ENCODE measurements around the gene FPGS. TPM values are rescaled to one million over a fixed set of nuclear protein-coding genes. Genes with fewer than 3 reads are reported as not detected.
A peak's percentile ranks its signal among the peaks of the same experiment; 100 is the strongest.

The FPGS gene
- total RNA-seq, result 10 to 100 TPM; 79.8 to 80.4 TPM

- ChIA-PET CTCF (interaction anchor here (0.9 to 2.8 kb wide), 4 partner anchors 67 to 118 kb away, joined by 3 to 17 read pairs (median 4); partner anchors contain the start of gene ST6GALNAC4), POLR2A (interaction anchor here (0.6 to 2.6 kb wide), 15 partner anchors 9 to 126 kb away, joined by 3 to 11 read pairs (median 4); partner anchors contain the start of genes CDK9, PTRH1, SH2D3C and TTC16)
- TF ChIP-seq CTCF (IDR thresholded peaks at IDR 0.05), result no peak
- Mint-ChIP-seq H3K27ac (peak within 1 kb of the TSS; percentile 97), H3K27me3 (no peaks in the 10 kb centered on the region), H3K9me3 (no peaks in the 10 kb centered on the region), H3K36me3 (ENCODE audit: low read depth) (peaks cover 24% of the 10 kb centered on the region), H3K4me1 (ENCODE audit: low read depth) (peaks cover 26% of the 10 kb centered on the region), H3K4me3 (peak within 1 kb of the TSS; percentile 99)
- intact Hi-C loops (cut with micrococcal nuclease), result loop anchor here (5.0 kb wide), 1 partner anchor 64 kb away; no protein-coding TSS in a partner anchor
- ATAC-seq (peak; percentile 87), DNase-seq (peak; percentile 92)
Observed at GRCh38 chr9:127802576-127803443, at the start of gene FPGS. TSS of gene FPGS (plus strand) at chr9:127802882. CDS start at chr9:127802925, 43 bp downstream.

GRCh38 chr9:127753148-127753547 lies 49.5 kb upstream of the FPGS start:
- POLR2A ChIA-PET, result interaction anchor here (1.2 kb wide), 1 partner anchor 13 kb away, joined by 3 read pairs; no protein-coding TSS in a partner anchor
- ATAC-seq, result no peak
- no peak for TF ChIP-seq CTCF (IDR thresholded peaks at IDR 0.05)
- Mint-ChIP-seq H3K9me3 (no peaks in the 10 kb centered on the region), H3K4me3 (no peak overlapping the region), H3K36me3 (ENCODE audit: low read depth) (peaks cover 11% of the 10 kb centered on the region), H3K27me3 (no peaks in the 10 kb centered on the region), H3K27ac (no peak overlapping the region), H3K4me1 (ENCODE audit: low read depth) (no peaks in the 10 kb centered on the region)
- DNase-seq, result no peak
- CTCF ChIA-PET, result no interaction called here
- intact Hi-C loops (cut with micrococcal nuclease), result no loop called here

GRCh38 chr9:127753622-127754021 lies 49.1 kb upstream of the FPGS start:
- ATAC-seq (no peak), DNase-seq (no peak)
- H3K4me1 Mint-ChIP-seq (ENCODE audit: low read depth), result peaks cover 3% of the 10 kb centered on the region
- no peak overlapping the region for H3K4me3 Mint-ChIP-seq
- intact Hi-C loops (cut with micrococcal nuclease), result no loop called here
- POLR2A ChIA-PET, result interaction anchor here (1.2 kb wide), 1 partner anchor 12 kb away, joined by 3 read pairs; no protein-coding TSS in a partner anchor
- CTCF ChIA-PET, result no interaction called here
- no peaks in the 10 kb centered on the region for H3K9me3 Mint-ChIP-seq
- H3K27me3 Mint-ChIP-seq, result no peaks in the 10 kb centered on the region
- TF ChIP-seq CTCF (IDR thresholded peaks at IDR 0.05), result no peak
- H3K36me3 Mint-ChIP-seq (ENCODE audit: low read depth), result peaks cover 12% of the 10 kb centered on the region
- H3K27ac Mint-ChIP-seq, result no peak overlapping the region

- DNase-seq (no peak), ATAC-seq (no peak)
- H3K27ac Mint-ChIP-seq, result no peak overlapping the region
- H3K36me3 Mint-ChIP-seq (ENCODE audit: low read depth), result peaks cover 14% of the 10 kb centered on the region
- TF ChIP-seq CTCF (IDR thresholded peaks at IDR 0.05), result no peak
- POLR2A ChIA-PET, result no interaction called here
- CTCF ChIA-PET, result interaction anchor here (1.1 kb wide), 1 partner anchor 17 kb away, joined by 4 read pairs; no protein-coding TSS in a partner anchor
- no peaks in the 10 kb centered on the region for H3K27me3 Mint-ChIP-seq
- no peak overlapping the region for H3K4me3 Mint-ChIP-seq
- H3K9me3 Mint-ChIP-seq, result no peaks in the 10 kb centered on the region
- intact Hi-C loops (cut with micrococcal nuclease), result no loop called here
- H3K4me1 Mint-ChIP-seq (ENCODE audit: low read depth), result peaks cover 6% of the 10 kb centered on the region
Observed at GRCh38 chr9:127754099-127755060, 48.3 kb upstream of the FPGS start.

All from activated CD8-positive, alpha-beta T cell treated with anti-CD3 and anti-CD28 coated beads for 36 hours (primary cell).